Adipocyte (in vitro differentiated cells): ENCODE results near the gene RMI1.

Experiments
- DNase-seq: peaks from one replicate; pipeline ENCODE4 v3.0.0-alpha.2; 2015; ENCODE audit warnings: low read depth
- H3K27me3 ChIP-seq: replicated peaks from 2 replicates; pipeline ENCODE4 v1.7.0; 2013; ENCODE audit warnings: mild to moderate bottlenecking, low read length, moderate library complexity; ENCODE audit not compliant: control insufficient read depth, insufficient read depth
- H3K36me3 ChIP-seq: 2 replicates; pipeline ENCODE4 v1.7.0; 2013; ENCODE audit warnings: low read length, mild to moderate bottlenecking, moderate library complexity; ENCODE audit not compliant: control insufficient read depth, insufficient read depth, severe bottlenecking
- H3K4me1 ChIP-seq: 2 replicates; pipeline ENCODE4 v1.7.0; 2013; ENCODE audit warnings: mild to moderate bottlenecking, low read length, moderate library complexity; ENCODE audit not compliant: control insufficient read depth, insufficient read depth
- H3K4me3 ChIP-seq: 2 replicates; pipeline ENCODE4 v1.7.0; 2013; ENCODE audit warnings: mild to moderate bottlenecking, low read length, moderate library complexity
- H3K9ac ChIP-seq: 2 replicates; pipeline ENCODE4 v1.7.0; 2013; ENCODE audit warnings: mild to moderate bottlenecking, low read length, moderate library complexity
- H3K9me3 ChIP-seq: 2 replicates; pipeline ENCODE4 v1.7.0; 2013; ENCODE audit warnings: mild to moderate bottlenecking, low read length, moderate library complexity; ENCODE audit not compliant: control insufficient read depth

RMI1 gene

DNA sequence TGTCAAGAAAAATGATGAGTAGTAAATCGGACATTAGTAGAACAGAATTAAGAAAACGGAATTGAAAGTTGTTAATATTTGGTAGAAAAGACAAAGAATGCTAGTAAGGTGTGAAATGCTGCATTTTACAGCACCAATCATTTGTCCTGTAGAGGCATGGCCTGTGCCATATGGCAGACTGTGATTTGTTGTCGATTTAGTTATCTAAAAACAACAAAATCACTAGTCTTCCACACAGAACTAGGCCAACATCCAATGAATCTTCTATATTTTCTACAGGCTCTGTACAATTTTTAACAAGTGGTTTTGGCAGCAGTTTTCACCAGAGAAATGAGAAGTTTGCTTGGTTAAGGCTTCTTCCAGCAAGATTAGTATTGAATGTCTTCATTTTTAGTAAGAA lies 11.0 kb upstream of the RMI1 start:
- H3K9ac ChIP-seq = no peak overlapping the region
- H3K27me3 ChIP-seq = no peaks in the 10 kb centered on the region
- no peak for DNase-seq
- H3K9me3 ChIP-seq = no peaks in the 10 kb centered on the region
- H3K4me3 ChIP-seq = no peak overlapping the region
- peaks cover 84% of the 10 kb centered on the region for H3K36me3 ChIP-seq
- peaks cover 33% of the 10 kb centered on the region for H3K4me1 ChIP-seq

DNA sequence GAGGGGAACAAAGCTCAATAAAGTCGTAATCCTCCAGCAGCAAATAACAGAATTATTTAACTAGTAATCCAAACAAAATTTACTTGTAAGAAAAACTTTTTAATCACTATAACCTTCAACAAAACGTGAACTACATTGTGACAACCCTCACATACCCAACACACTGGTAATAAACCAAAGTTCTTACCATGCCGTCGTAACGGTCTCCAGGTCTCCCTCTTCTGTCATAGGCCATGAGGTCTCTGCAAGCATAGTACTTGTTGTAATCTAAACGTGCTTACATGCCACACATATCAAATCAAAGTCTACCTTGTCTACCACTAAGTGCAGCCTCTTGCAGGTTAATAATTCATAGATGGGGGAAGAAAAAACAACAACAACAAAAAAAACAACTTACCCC lies 9.1 kb upstream of the RMI1 start:
- no peak for DNase-seq
- H3K36me3 ChIP-seq = peaks cover 99% of the 10 kb centered on the region

DNA sequence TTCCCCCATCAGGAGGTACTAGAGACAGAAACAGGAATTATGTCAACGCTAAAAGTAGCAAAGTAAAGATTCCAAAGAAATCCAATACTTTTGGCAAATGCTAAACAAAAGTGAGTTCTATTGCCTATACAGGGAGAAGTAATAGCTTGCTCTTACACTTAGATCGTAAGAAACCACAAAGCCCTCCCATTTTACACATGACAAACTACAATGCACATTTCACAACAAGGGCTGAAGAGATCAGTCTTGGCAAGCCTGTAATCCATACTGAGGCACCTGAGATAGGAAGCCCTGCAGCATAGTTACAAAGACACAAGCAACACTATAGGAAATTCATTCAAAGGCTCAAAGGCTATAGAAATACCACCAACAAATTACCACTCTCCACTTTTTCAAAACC lies 8.3 kb upstream of the RMI1 start:
- Histone ChIP-seq H3K27me3 (no peaks in the 10 kb centered on the region), H3K4me1 (peaks cover 33% of the 10 kb centered on the region), H3K9ac (no peak overlapping the region), H3K4me3 (no peak overlapping the region), H3K9me3 (no peaks in the 10 kb centered on the region), H3K36me3 (peaks cover 99% of the 10 kb centered on the region)
- DNase-seq = no peak

More for the DNA sequence above, 9.1 kb upstream of the RMI1 start:
- Histone ChIP-seq H3K27me3 (no peaks in the 10 kb centered on the region), H3K9me3 (no peaks in the 10 kb centered on the region), H3K4me3 (no peak overlapping the region), H3K9ac (no peak overlapping the region), H3K4me1 (peaks cover 31% of the 10 kb centered on the region)

DNA sequence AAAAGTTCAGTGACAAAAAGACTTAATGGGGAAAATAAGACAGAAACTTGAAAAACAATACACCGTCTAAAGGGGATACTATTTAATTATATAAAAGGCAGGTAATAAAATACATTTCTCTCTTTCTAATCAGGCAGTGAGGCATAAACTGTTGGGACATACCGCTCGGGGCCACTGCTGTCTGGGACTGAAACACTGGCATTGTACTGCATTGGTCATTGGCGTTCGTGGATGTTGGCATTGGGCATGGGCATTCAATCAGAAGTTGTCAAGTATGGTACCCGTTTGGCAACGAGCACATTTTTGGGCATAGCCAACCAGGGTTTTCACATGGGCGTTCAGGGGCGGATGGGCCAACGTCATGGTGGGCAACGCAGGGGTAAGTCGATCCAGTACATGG lies 5.3 kb upstream of the RMI1 start:
- no peaks in the 10 kb centered on the region for H3K27me3 ChIP-seq
- H3K9ac ChIP-seq = no peak overlapping the region
- peaks cover 78% of the 10 kb centered on the region for H3K36me3 ChIP-seq
- no peaks in the 10 kb centered on the region for H3K9me3 ChIP-seq
- H3K4me3 ChIP-seq = no peak overlapping the region
- peaks cover 37% of the 10 kb centered on the region for H3K4me1 ChIP-seq
- DNase-seq = no peak

DNA sequence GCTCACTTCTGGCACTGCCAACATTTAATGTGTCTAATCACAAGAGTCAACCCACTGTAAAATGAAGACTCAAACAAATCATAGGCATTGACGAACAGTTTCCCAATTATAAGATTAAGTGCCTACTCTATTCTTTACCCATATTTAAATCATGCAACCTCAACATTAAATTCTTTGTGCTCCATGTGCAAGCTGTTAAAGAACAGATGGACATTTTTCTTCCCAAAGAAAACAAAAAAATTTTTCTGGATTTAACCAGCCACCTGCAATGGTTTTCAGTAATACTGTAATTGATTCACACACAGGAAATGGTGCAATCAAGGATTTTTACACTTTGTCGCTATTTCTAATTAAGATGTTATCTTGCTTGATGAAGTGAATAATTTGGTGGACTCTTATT lies 4.2 kb upstream of the RMI1 start:
- peaks cover 37% of the 10 kb centered on the region for H3K4me1 ChIP-seq
- H3K9me3 ChIP-seq = no peaks in the 10 kb centered on the region
- peak overlapping the region; percentile 100 for H3K9ac ChIP-seq
- H3K27me3 ChIP-seq = no peaks in the 10 kb centered on the region
- H3K36me3 ChIP-seq = peaks cover 67% of the 10 kb centered on the region
- DNase-seq = no peak
- peak overlapping the region; percentile 93 for H3K4me3 ChIP-seq

DNA sequence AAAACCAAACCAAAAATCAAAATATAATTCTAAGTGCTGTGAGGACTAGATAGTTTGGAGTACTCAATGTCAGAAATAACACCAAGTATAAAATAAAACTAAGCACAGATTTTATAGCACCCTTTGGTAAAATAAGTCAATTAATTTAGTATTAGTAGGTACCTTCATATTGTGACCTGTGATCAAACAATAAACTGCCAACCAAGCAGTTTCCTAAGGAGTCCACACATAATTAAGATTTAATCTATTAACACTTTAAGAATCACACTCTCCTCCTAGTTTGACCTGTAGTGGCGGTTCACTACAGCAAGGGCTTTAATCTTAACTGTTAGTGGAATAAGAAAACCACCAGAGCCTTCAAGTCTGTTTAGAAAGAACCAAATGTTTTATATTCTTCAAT lies 3.4 kb upstream of the RMI1 start:
- Histone ChIP-seq H3K4me1 (peaks cover 42% of the 10 kb centered on the region), H3K4me3 (peak overlapping the region; percentile 93), H3K36me3 (peaks cover 59% of the 10 kb centered on the region), H3K9me3 (no peaks in the 10 kb centered on the region), H3K9ac (peak overlapping the region; percentile 100), H3K27me3 (no peaks in the 10 kb centered on the region)
- no peak for DNase-seq

DNA sequence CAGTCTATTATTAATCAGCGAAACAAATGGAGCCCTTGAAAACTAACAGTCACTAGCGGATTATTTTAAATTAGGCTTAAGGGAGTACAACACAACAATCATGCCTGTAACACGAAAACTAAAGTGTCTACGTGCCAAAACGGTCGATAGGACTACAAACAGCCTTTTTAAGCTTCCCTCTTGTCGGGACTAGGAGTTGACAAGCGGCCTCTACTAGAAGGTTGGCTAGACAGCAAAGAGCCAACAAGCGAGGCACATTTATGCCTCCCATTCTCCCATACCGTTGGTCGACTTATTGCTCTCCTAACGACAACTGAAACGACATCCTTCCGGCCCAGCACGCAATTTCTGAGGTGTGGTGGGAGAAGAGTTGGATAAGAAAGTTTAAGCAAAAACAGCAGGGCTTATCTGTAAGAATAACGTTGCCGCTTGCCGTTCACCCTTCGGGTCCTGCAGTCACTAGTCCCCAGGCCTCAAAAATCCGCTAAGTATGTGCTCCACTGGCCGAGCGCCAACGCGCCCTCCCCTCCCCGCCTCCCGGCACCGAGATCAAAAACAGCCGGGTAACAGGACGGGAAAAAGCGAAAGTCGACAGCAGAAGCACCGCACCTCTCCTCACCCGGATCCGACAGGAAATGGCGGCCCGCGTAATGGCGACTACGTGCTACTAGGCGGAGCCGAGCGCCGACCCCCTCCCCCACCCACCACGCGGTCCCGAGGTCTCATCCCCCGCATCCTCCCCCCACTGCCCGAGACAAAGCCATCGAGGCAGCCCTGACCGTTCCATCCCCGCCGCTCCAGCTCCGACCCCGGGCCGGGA lies 1.4 kb upstream of the RMI1 start:
- Histone ChIP-seq H3K4me1 (peaks cover 37% of the 10 kb centered on the region), H3K9me3 (no peaks in the 10 kb centered on the region), H3K27me3 (no peaks in the 10 kb centered on the region), H3K9ac (peak overlapping the region; percentile 100), H3K4me3 (peak overlapping the region; percentile 93), H3K36me3 (peaks cover 39% of the 10 kb centered on the region)
- peak; percentile 88 for DNase-seq

DNA sequence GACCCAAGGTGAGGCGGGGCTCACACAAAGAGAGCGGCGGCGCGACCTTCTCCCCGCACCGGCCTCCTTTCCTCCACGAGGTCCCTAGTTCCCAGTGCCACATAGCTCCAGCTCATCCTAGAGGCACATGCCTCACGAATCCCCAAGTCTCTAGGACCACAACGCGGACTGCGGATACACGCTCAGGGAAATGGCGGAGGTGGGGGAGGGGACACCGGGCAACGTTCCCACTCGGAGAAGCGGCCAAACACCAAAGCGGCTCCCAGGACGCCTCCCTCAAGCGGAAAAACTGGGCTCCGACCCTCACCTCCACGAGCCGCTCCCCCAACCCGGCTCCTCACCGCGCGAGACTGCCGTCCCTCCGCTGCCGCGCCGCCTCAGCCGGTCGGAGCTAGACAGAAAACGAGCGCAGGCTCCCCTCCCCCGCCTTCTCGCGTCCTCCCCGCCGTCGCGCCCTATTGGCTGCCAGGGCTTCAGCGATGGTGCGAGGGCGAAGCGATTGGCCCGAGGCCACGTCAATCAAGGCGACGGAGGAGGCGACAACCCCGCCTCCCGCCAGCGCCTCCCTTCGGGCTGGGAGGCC lies 702 bp upstream of the RMI1 start, which contains the start of gene HNRNPK:
Gene HNRNPK, minus strand, starts transcription at position 404 of the 583 bp plus-strand sequence. CDS start 1,963 bp downstream, outside the sequence.
- peaks cover 32% of the 10 kb centered on the region for H3K36me3 ChIP-seq
- H3K4me1 ChIP-seq = peaks cover 33% of the 10 kb centered on the region
- H3K4me3 ChIP-seq = peak within 1 kb of the TSS; percentile 93
- H3K27me3 ChIP-seq = no peaks in the 10 kb centered on the region
- H3K9me3 ChIP-seq = no peaks in the 10 kb centered on the region
- peak; percentile 100 for DNase-seq
- peak within 1 kb of the TSS; percentile 100 for H3K9ac ChIP-seq

DNA sequence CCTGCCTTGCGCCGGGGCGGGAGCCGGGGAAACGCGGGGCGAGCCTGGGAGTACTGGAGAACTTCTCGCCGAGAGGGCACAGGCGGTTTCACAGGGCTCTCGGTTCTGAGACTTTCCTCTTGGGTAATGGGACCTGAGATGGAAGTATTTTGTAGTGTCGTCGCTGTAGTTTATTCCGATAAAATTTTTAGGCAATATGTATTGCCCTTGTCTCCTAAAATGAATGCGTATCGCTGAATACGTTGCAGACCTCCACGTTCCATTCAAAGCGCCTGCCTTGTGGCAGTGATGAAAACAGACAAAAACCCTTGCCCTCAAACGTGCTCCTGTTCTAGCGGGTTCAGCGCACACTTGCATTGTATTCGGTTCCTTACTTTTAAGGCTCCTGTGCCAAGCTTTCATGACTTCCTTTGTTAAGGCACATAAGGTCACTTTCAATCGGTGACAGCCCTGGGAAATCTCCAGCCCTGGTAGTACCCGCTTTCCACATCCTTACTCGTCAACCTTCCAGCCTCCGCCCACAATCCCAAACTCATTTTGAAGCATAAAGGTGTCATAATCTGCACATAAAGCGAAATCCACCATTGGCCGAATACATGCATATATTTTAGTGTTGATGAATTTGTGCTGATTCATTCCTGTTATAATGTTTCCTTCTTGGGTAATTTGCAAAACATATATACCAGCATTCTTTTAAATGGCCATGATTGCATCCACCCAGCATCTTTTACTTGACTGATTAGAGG lies 694 bp downstream of the RMI1 start:
- H3K9ac ChIP-seq = peak overlapping the region; percentile 100
- peak overlapping the region; percentile 93 for H3K4me3 ChIP-seq
- H3K36me3 ChIP-seq = peaks cover 18% of the 10 kb centered on the region
- peak; percentile 83 for DNase-seq
- no peaks in the 10 kb centered on the region for H3K9me3 ChIP-seq
- H3K4me1 ChIP-seq = peaks cover 19% of the 10 kb centered on the region
- H3K27me3 ChIP-seq = no peaks in the 10 kb centered on the region

DNA sequence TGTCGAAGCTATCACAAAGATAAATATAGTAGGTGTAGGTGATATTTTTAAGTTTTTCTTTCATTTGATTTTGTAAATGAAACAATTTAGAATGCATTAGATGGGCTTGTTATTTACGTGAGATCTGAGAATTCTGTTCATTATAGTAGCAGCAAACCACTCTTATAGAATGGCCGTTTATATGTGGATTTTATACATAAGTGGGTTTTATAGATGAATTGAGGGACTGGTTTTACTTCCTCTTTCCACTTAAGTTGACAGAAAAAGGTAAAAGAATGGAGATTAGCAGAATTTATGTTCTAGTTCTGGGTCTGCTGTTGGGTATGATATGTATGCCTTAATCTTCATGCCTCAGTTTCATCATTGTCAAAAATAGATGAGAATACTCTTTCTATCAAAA lies 5.6 kb downstream of the RMI1 start:
- Histone ChIP-seq H3K9me3 (no peaks in the 10 kb centered on the region), H3K4me1 (peaks cover 12% of the 10 kb centered on the region), H3K36me3 (no peaks in the 10 kb centered on the region), H3K9ac (no peak overlapping the region), H3K4me3 (no peak overlapping the region), H3K27me3 (no peaks in the 10 kb centered on the region)
- DNase-seq = no peak

DNA sequence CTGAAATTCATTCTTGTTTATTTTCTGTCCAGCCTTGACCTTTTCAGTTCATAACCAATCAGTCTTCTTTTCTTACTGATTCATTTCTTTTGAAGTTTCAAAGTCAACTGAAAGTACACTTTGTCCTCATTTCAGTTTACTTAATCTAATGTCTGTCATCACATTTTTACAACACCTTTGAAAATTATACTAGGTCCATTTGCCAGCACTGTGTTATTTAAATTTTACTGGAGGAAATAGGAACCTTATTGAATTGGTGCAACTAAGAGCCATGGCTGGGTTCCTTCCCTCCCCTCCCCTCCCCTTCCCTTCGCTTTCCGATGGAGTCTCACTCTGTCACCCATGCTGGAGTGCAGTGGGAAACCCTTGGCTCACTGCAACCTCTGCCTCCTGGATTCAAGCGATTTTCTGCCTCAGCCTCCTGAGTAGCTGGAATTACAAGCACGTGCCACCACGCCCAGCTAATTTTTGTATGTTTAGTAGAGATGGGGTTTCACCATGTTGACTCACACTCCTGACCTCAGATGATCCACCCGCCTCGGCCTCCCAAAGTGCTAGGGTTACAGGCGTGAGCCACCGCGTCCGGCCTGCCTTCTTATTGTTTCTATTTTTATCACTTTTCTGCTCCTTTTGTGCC lies 6.3 kb downstream of the RMI1 start:
- Histone ChIP-seq H3K27me3 (no peaks in the 10 kb centered on the region), H3K9ac (no peak overlapping the region), H3K4me3 (no peak overlapping the region), H3K36me3 (no peaks in the 10 kb centered on the region), H3K4me1 (peaks cover 8% of the 10 kb centered on the region), H3K9me3 (no peaks in the 10 kb centered on the region)
- no peak for DNase-seq
